Measurements from ENCODE around the gene NPTX2.

DNA sequence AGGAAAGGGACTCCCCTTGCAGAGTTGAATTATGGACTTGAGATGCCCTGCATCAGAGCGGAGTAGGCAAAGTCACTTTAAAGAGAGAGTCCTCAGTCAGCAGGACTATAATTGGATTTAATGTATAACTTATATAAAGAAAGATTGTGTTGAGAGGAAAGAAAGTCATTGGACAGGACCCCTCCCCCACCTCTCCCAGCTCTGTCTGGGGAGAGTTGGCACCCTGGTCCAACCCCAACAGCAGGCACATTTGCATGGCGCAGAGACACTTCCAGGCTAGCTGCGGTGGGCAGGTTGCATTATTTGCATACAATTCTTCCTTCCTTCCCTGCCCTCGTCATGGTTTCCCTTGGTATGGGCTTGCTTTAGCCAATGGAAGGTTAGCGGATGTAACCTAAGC, 46.1 kb upstream of the NPTX2 start:
- no peak for TF ChIP-seq PATZ1 (tag by site-specific recombination; IDR thresholded peaks at IDR 0.05)
- TF ChIP-seq, protein P1, sequence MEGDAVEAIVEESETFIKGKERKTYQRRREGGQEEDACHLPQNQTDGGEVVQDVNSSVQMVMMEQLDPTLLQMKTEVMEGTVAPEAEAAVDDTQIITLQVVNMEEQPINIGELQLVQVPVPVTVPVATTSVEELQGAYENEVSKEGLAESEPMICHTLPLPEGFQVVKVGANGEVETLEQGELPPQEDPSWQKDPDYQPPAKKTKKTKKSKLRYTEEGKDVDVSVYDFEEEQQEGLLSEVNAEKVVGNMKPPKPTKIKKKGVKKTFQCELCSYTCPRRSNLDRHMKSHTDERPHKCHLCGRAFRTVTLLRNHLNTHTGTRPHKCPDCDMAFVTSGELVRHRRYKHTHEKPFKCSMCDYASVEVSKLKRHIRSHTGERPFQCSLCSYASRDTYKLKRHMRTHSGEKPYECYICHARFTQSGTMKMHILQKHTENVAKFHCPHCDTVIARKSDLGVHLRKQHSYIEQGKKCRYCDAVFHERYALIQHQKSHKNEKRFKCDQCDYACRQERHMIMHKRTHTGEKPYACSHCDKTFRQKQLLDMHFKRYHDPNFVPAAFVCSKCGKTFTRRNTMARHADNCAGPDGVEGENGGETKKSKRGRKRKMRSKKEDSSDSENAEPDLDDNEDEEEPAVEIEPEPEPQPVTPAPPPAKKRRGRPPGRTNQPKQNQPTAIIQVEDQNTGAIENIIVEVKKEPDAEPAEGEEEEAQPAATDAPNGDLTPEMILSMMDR (tag by site-specific recombination; IDR thresholded peaks at IDR 0.05) = no peak
- TF ChIP-seq PRDM1 (tag by site-specific recombination; IDR thresholded peaks at IDR 0.05) = no peak
- TF ChIP-seq ZNF169 (tag by site-specific recombination; IDR thresholded peaks at IDR 0.05) = no peak
- no peak for TF ChIP-seq ZFP3 (tag by site-specific recombination; IDR thresholded peaks at IDR 0.05; ENCODE audit: low read depth)
- no peak for TF ChIP-seq ELK4 (IDR thresholded peaks at IDR 0.05; ENCODE audit: borderline replicate concordance, low read depth, low read length)
- TF ChIP-seq ZNF76 (tag by site-specific recombination; IDR thresholded peaks at IDR 0.05; ENCODE audit: borderline replicate concordance, low read depth) = no peak
- no peak for TF ChIP-seq ZNF155 (tag by site-specific recombination; IDR thresholded peaks at IDR 0.05)
- TF ChIP-seq, protein P2, sequence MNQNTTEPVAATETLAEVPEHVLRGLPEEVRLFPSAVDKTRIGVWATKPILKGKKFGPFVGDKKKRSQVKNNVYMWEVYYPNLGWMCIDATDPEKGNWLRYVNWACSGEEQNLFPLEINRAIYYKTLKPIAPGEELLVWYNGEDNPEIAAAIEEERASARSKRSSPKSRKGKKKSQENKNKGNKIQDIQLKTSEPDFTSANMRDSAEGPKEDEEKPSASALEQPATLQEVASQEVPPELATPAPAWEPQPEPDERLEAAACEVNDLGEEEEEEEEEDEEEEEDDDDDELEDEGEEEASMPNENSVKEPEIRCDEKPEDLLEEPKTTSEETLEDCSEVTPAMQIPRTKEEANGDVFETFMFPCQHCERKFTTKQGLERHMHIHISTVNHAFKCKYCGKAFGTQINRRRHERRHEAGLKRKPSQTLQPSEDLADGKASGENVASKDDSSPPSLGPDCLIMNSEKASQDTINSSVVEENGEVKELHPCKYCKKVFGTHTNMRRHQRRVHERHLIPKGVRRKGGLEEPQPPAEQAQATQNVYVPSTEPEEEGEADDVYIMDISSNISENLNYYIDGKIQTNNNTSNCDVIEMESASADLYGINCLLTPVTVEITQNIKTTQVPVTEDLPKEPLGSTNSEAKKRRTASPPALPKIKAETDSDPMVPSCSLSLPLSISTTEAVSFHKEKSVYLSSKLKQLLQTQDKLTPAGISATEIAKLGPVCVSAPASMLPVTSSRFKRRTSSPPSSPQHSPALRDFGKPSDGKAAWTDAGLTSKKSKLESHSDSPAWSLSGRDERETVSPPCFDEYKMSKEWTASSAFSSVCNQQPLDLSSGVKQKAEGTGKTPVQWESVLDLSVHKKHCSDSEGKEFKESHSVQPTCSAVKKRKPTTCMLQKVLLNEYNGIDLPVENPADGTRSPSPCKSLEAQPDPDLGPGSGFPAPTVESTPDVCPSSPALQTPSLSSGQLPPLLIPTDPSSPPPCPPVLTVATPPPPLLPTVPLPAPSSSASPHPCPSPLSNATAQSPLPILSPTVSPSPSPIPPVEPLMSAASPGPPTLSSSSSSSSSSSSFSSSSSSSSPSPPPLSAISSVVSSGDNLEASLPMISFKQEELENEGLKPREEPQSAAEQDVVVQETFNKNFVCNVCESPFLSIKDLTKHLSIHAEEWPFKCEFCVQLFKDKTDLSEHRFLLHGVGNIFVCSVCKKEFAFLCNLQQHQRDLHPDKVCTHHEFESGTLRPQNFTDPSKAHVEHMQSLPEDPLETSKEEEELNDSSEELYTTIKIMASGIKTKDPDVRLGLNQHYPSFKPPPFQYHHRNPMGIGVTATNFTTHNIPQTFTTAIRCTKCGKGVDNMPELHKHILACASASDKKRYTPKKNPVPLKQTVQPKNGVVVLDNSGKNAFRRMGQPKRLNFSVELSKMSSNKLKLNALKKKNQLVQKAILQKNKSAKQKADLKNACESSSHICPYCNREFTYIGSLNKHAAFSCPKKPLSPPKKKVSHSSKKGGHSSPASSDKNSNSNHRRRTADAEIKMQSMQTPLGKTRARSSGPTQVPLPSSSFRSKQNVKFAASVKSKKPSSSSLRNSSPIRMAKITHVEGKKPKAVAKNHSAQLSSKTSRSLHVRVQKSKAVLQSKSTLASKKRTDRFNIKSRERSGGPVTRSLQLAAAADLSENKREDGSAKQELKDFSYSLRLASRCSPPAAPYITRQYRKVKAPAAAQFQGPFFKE (tag by site-specific recombination; IDR thresholded peaks at IDR 0.05; ENCODE audit: borderline replicate concordance) = no peak
- TF ChIP-seq ZNF785 (tag by site-specific recombination; IDR thresholded peaks at IDR 0.05) = no peak
- TF ChIP-seq ZNF274 (IDR thresholded peaks at IDR 0.05; ENCODE audit: low read length) = no peak
- no peak for TF ChIP-seq ZNF274 (tag by site-specific recombination; IDR thresholded peaks at IDR 0.05; ENCODE audit: borderline replicate concordance)
- TF ChIP-seq ZNF549 (tag by site-specific recombination; IDR thresholded peaks at IDR 0.05) = no peak
- no peak for TF ChIP-seq KLF7 (tag by site-specific recombination; IDR thresholded peaks at IDR 0.05; ENCODE audit: borderline replicate concordance)
- TF ChIP-seq ZBTB20 (tag by site-specific recombination; IDR thresholded peaks at IDR 0.05) = no peak

Data from HEK293 (cell line).